Coronary artery (tissue), 2 donors: ENCODE results near the gene RPRD1A.
A peak's percentile ranks its signal among the peaks of the same experiment; 100 is the strongest.
"Not testable (repeated sequence)": the region's sequence is repeated elsewhere in the genome, so short reads cannot be mapped to it uniquely, and the experiment has no call there.

ENCODE experiments used
- DNase-seq: peaks from one replicate; pipeline ENCODE4 v3.0.0-alpha.2; 2017; ENCODE audit warnings: low spot score
- H3K27ac ChIP-seq, 2 donors: fragments of 200-600 bp; sonication (generic); one replicate each; pipeline ENCODE4 v1.5.1; 2016 to 2019
- H3K4me3 ChIP-seq: fragments of 200-600 bp; sonication (generic); 2 replicates; pipeline ENCODE4 v1.5.1; 2016; ENCODE audit warnings: mild to moderate bottlenecking, moderate library complexity
- CTCF ChIP-seq: fragments of 200-600 bp; sonication (generic); IDR thresholded peaks from one replicate; pipeline ENCODE4 v1.5.1; 2019; ENCODE audit warnings: antibody characterized with exemption

RPRD1A gene

DNA sequence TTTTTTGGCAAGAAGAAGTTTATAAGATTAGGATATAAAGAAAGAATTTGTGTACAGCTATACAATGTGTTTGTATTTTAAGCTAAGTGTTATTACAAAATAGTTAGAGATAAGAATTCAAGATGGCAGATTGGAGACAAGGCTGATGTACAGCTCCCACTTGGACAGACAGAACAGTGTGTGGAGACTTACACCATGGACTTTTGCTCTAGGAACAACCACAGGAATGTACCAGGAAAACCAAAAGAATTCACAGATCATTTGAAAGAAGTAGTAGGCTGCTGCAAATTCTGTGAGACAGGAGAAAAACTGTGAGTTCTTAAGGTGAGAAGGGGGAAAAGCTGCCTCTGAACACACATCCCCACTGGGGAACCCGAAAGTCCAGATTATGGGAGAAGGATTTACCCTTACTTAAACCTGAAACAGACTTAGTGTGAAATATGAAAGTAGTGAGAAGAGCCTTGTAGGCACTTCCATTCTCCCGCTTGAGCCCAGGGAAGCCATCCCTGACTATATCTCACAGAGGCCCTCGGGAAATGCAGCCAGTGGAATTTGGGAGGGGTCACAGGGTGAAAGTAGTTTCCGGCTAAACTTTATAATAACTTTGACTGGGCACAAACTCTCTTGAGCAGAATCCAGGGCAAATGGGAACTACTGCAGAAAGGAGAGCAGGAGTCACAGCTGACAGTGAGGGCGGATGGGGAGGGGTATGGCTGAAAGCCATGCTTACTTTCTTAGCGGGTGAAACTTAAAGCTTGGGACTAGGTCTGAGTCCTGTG lies 11.6 kb upstream of the RPRD1A start:
- Histone ChIP-seq H3K4me3 (peak overlapping the region; percentile 17), H3K27ac (peak overlapping the region in 1 of 2 donors; percentile 45)
- TF ChIP-seq CTCF: no peak
- no peak for DNase-seq

DNA sequence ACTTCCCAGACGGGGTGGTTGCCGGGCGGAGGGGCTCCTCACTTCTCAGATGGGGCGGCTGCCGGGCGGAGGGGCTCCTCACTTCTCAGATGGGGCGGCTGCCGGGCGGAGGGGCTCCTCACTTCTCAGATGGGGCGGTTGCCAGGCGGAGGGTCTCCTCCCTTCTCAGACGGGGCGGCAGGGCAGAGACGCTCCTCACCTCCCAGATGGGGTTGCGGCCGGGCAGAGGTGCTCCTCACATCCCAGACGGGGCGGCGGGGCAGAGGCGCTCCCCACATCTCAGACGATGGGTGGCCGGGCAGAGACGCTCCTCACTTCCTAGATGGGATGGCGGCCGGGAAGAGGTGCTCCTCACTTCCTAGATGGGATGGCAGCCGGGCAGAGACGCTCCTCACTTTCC lies 10.4 kb upstream of the RPRD1A start:
- DNase-seq, H3K27ac ChIP-seq, H3K4me3 ChIP-seq: not testable (repeated sequence)

- TF ChIP-seq CTCF: no peak
- DNase-seq: no peak
- H3K27ac ChIP-seq: no peak overlapping the region
- H3K4me3 ChIP-seq: no peak overlapping the region
These were observed 8.7 kb upstream of the RPRD1A start for GRCh38 chr18:36075862-36076587.

DNA sequence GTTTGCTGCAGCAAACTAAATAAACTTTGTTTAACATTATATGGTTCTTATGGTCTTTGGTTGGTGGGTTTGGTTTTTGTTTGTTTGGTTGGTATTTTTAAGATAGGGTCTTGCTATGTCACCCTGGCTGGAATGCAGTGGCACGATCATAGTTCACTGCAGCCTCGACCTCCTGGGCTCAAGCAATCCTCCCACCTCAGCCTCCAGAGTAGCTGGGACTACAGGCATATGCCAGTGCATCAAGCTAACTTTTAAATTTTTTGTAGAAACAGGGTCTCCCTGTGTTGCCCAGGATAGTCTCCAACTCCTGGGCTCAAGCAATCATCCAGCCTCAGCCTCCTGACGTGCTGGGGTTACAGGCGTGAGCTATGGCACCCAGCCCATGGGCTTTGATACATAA lies 7.1 kb upstream of the RPRD1A start:
- no peak for DNase-seq
- H3K4me3 ChIP-seq: no peak overlapping the region
- no peak for TF ChIP-seq CTCF
- no peak overlapping the region for H3K27ac ChIP-seq

GRCh38 chr18:36073676-36074075 lies 6.3 kb upstream of the RPRD1A start:
- no peak for TF ChIP-seq CTCF
- Histone ChIP-seq H3K4me3 (no peak overlapping the region), H3K27ac (no peak overlapping the region)
- DNase-seq: no peak

DNA sequence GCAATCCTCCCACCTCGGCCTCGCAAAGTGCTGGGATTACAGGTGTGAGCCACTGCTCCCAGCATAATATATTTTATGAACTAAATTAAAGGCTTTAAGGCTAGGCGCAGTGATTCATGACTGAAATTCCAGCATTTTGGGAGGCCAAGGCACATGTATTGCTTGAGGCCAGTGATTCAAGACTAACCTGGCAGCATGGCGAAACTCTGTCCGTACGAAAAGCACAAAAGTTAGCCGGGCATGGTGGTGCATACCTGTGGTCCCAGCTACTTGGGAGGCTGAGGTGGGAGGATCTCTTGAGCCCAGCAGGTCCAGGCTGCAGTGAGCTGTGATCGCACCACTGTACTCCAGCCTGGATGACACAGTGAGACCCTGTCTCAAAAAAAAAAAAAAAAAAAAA lies 5.0 kb upstream of the RPRD1A start:
- DNase-seq, H3K27ac ChIP-seq: not testable (repeated sequence)

GRCh38 chr18:36066686-36067054 lies 689 bp downstream of the RPRD1A start:
- no peak for TF ChIP-seq CTCF
- Histone ChIP-seq H3K27ac (peak overlapping the region; percentile 82 to 98), H3K4me3 (peak overlapping the region; percentile 98)
- DNase-seq: no peak

More for the DNA sequence above, 5.0 kb upstream of the RPRD1A start:
- not testable (repeated sequence) for H3K4me3 ChIP-seq

GRCh38 chr18:36066001-36066400 lies 1.4 kb downstream of the RPRD1A start:
- no peak for TF ChIP-seq CTCF
- peak overlapping the region; percentile 98 for H3K4me3 ChIP-seq
- no peak for DNase-seq
- no peak overlapping the region for H3K27ac ChIP-seq

- H3K27ac ChIP-seq, DNase-seq, H3K4me3 ChIP-seq: not testable (repeated sequence)
These were observed 2.6 kb downstream of the RPRD1A start for GRCh38 chr18:36064809-36065079.
